Measurements from ENCODE around the gene PLIN4.

PLIN4 gene

GRCh38 chr19:4456843-4457653 is 61.2 kb downstream of the PLIN4 start:
- DNase-seq (ENCODE audit: low read depth in 1 of 2, low spot score in 1 of 2) = no peak

GRCh38 chr19:4456476-4456842 is 61.8 kb downstream of the PLIN4 start:
- no peak for DNase-seq (ENCODE audit: low read depth in 1 of 2, low spot score in 1 of 2)

DNA sequence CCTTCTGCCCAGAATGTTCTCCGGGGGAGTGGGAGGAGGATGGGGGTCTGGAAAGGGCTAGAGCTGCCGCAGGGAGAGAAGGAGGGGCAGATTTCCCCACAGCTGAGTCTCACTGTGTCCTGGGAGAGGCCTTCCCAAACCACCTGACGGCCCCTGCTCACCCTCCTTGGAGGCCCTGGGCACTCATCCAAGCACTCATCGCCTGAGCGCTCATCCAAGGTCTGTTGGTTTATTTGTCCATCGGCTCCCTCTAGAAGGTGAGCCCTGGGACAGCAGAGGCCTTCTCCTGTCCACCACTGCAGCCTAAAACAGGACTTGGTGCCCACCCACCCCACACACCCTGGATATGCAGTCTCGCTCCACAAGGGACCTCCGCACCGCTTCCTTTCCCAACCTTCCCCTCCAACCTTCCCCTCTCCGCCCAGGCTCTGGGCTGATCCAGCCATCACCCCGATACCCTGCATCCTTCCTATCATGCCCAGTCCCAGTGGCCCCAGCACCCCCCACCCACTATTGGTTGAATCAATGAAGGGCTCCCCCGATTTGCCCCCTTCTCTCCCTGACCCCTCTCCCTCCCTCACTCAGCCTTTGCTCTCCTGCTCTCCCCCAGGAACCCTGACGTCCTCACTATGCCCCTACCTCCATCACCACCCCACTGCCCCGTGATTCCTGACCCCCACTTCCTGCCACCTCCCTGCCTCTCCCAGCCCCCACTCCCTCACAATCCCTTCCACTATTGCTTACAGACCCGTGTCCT is 62.4 kb downstream of the PLIN4 start:
- DNase-seq (ENCODE audit: low read depth in 1 of 2, low spot score in 1 of 2) = no peak

GRCh38 chr19:4454747-4455718 is 63.3 kb downstream of the PLIN4 start:
- no peak for DNase-seq (ENCODE audit: low read depth in 1 of 2, low spot score in 1 of 2)

DNA sequence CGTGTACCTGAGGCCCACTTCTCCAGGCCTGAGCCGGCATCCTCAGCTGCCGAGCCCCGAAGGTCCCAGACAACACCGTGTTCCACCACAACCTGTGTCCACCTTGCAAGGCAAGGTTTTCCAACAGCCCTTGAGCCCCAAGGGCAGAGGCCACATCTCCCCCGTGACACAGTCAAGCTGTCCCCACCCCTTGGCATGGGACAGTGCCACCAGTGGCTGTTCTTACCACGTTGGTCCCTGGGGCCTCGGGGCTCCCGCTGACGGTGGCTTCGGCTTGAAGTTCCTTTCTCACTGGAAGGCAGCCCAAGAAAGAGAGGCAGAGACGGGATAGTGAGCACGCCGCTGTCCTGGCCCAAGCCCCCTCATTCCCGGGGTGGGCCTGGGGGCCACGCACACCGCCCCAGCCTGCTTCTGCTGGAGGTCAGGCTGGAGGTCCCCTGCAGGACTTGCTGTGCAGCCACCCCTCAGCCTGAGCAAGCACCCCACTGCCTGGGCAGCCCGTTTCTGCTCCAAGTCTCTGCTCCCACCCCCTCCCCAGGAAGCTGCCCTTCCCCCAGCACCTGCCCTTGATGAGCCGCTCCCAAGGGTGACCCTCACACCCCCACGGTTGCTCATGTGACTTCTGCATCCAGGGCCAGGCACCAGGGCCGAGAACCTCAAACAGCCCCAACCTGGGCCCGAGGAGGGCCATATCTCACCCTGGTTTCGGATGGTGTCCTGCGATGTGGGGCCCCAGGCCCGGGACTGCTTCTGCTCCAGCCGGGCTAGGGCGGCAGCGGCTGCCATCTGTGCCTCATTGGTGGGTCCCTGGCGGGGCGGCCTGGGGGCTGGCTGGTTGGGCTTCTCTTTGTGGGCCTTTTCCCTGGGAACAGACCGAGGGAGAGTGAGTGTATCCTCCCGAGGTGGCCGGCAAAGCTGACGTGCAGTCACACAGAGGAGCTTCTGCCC is 64.8 kb downstream of the PLIN4 start:
- DNase-seq (ENCODE audit: low read depth in 1 of 2, low spot score in 1 of 2) = no peak

DNA sequence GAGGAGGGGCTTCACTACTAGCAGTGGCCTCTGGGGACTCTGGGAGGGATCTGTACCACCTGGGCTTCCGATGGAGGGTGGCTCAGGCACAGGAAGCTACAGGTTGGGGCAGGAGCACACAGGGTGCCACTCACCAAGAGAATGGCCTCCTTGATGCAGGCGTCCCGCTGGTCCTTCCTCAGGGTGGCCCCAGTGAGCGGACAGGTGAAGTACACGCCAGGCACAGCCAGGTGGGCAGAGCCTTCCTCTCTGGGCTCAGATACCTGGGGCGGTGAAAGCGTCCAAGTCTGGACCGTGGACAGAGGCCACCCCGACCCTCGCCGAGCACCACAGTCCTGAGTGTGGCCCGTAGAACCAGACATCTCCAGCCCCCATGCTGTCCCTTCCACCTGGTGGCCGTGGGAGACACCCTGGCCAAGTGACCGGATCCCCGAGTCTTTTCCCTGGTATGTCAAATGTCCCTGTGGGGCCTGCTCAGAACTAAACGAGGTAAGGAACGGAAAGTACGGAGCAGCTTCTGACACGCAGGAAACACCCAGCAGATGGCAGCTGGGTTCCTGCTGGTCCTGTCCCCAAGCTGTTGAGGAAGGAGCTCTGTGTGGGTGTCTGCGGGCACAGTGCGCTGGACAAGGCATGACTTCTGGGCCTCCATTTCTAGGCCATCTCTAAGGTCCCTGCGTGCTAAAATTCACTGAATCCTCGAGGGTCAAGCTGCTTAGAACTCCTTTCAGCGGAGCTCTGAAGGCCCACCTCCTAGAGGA is 65.9 kb downstream of the PLIN4 start:
- DNase-seq (ENCODE audit: low read depth in 1 of 2, low spot score in 1 of 2) = no peak

All from stimulated activated CD4-positive, alpha-beta T cell treated with anti-CD3 and anti-CD28 coated beads, Interleukin-15, amount 100 ng/mL, for 1 hour (primary cell).